K562 (cell line): Measurements from ENCODE around the gene TRMT2A. TPM values are rescaled to one million over a fixed set of nuclear protein-coding genes. Genes with fewer than 3 reads are reported as not detected.

ENCODE experiments used
- FOXJ3 ChIP-seq: sonication (generic); formaldehyde crosslinking; IDR thresholded peaks from 2 replicates; pipeline ENCODE4 v1.4.0; 2020; ENCODE audit warnings: mild to moderate bottlenecking, missing genetic modification reagents
- FOXM1 ChIP-seq, 2 experiments: fragments of 450-650 bp in 1 of 2; sonication (generic) in 1 of 2; formaldehyde crosslinking in 1 of 2; IDR thresholded peaks; 2 replicates each; pipeline versions ENCODE4 v1.6.1 to v1.9.0; 2017 to 2022; ENCODE audit warnings: low read depth in 2 of 2, mild to moderate bottlenecking in 2 of 2, missing genetic modification reagents in 1 of 2, moderate library complexity in 1 of 2
- HNRNPL ChIP-seq: fragments of 200-400 bp; formaldehyde crosslinking; IDR thresholded peaks from 2 replicates; pipeline ENCODE4 v1.6.1; 2017; ENCODE audit warnings: low read depth, mild to moderate bottlenecking, low read length
- HNRNPLL ChIP-seq: fragments of 200-400 bp; formaldehyde crosslinking; IDR thresholded peaks from 2 replicates; pipeline ENCODE4 v1.6.1; 2017; ENCODE audit warnings: low read length, low read depth, mild to moderate bottlenecking; ENCODE audit not compliant: poor library complexity, severe bottlenecking
- MBD1 ChIP-seq: fragments of 250-450 bp; sonication (Bioruptor Pico); IDR thresholded peaks from 2 replicates; pipeline ENCODE4 v1.8.0; 2022; ENCODE audit warnings: inconsistent platforms
- MEIS2 ChIP-seq: fragments of 450-650 bp; IDR thresholded peaks from 2 replicates; pipeline ENCODE4 v1.6.1; 2014; ENCODE audit warnings: mild to moderate bottlenecking; ENCODE audit not compliant: partially characterized antibody
- POLR2G ChIP-seq: fragments of 200-400 bp; formaldehyde crosslinking; IDR thresholded peaks from 2 replicates; pipeline ENCODE4 v1.6.1; 2017; ENCODE audit warnings: low read depth, mild to moderate bottlenecking, antibody characterized with exemption, low read length, moderate library complexity
- RBM25 ChIP-seq: fragments of 200-400 bp; formaldehyde crosslinking; IDR thresholded peaks from 2 replicates; pipeline ENCODE4 v1.6.1; 2018; ENCODE audit warnings: low read length, low read depth, moderate library complexity; ENCODE audit not compliant: severe bottlenecking
- RFX7 ChIP-seq: fragments of 250-450 bp; sonication (Bioruptor Pico); IDR thresholded peaks from 2 replicates; pipeline ENCODE4 v1.5.1; 2021; ENCODE audit warnings: mild to moderate bottlenecking
- SMAD4 ChIP-seq: fragments of 250-450 bp; sonication (Bioruptor Pico); conservative IDR thresholded peaks from 2 replicates; pipeline ENCODE4 v1.8.0; 2021; ENCODE audit warnings: inconsistent platforms, mild to moderate bottlenecking, moderate library complexity
- SUPT5H ChIP-seq: fragments of 450-650 bp; IDR thresholded peaks from 2 replicates; pipeline ENCODE4 v1.6.1; 2016
- TEAD2 ChIP-seq: fragments of 450-650 bp; IDR thresholded peaks from 2 replicates; pipeline ENCODE4 v1.6.1; 2016; ENCODE audit warnings: missing genetic modification characterization, control low read depth, missing compliant biosample characterization
- TSC22D4 ChIP-seq: fragments of 450-650 bp; IDR thresholded peaks from 2 replicates; pipeline ENCODE4 v1.6.1; 2016; ENCODE audit warnings: missing genetic modification characterization, missing biosample characterization, control low read depth
- XRCC3 ChIP-seq: fragments of 450-650 bp; IDR thresholded peaks from 2 replicates; pipeline ENCODE4 v1.6.1; 2017; ENCODE audit warnings: mild to moderate bottlenecking, moderate library complexity
- ZFP91 ChIP-seq: sonication (generic); formaldehyde crosslinking; IDR thresholded peaks from 2 replicates; pipeline ENCODE4 v1.8.0; 2022; ENCODE audit warnings: mild to moderate bottlenecking, missing genetic modification reagents
- ZFX ChIP-seq: sonication (generic); formaldehyde crosslinking; IDR thresholded peaks from 2 replicates; pipeline ENCODE4 v1.8.0; 2022; ENCODE audit warnings: mild to moderate bottlenecking, missing genetic modification reagents, moderate library complexity
- ZNF3 ChIP-seq: fragments of 250-450 bp; sonication (Bioruptor Pico); IDR thresholded peaks from 2 replicates; pipeline ENCODE4 v1.5.0; 2021; ENCODE audit warnings: mild to moderate bottlenecking, moderate library complexity
- ZNF316 ChIP-seq: fragments of 450-650 bp; IDR thresholded peaks from 2 replicates; pipeline ENCODE4 v1.6.1; 2016
- ZNF324 ChIP-seq: fragments of 250-450 bp; sonication (Bioruptor Pico); IDR thresholded peaks from 2 replicates; pipeline ENCODE4 v1.4.0; 2020; ENCODE audit warnings: mild to moderate bottlenecking
- ZNF384 ChIP-seq: IDR thresholded peaks from 2 replicates; pipeline ENCODE4 v1.6.1; 2012; ENCODE audit warnings: low read depth, low read length, improper control_type of control experiment
- polyA plus RNA-seq, 8 experiments: library from polyadenylated mRNA; depleted of rRNA in 4 of 8; stranded (reverse) in 5 of 8; unstranded in 3 of 8; fragments of >200 nt; fragmentation: Nextera tagmentation in 2 of 8; fragmentation: Illumina TruSeq in 1 of 8; extraction: Ambion mirVana in 2 of 8; extraction: Trizol in 1 of 8; gene quantifications; 2 replicates each; pipeline versions ENCODE4 v1.2.1 to v1.2.3, GENCODE V29; 2011 to 2014; ENCODE audit warnings: inconsistent platforms in 1 of 8, missing spikeins in 1 of 8
- total RNA-seq, 7 experiments: library from RNA; depleted of rRNA in 6 of 7; stranded (reverse); fragments of >200 nt in 6 of 7; fragmentation: Illumina TruSeq in 2 of 7; extraction: Trizol in 2 of 7; gene quantifications; 2 replicates each; pipeline versions ENCODE4 v1.2.1 to v1.2.3, GENCODE V29; 2011 to 2021; ENCODE audit warnings: low replicate concordance in 1 of 7
- TF ChIP-seq, protein P1 (sequence below): fragments of 200-400 bp; formaldehyde crosslinking; IDR thresholded peaks from 2 replicates; pipeline ENCODE4 v1.6.1; 2017; ENCODE audit warnings: mild to moderate bottlenecking, low read depth, low read length, moderate library complexity
- TF ChIP-seq, protein P2 (sequence below): fragments of 450-650 bp; formaldehyde crosslinking; conservative IDR thresholded peaks from 2 replicates; pipeline ENCODE4 v1.4.0; 2022; ENCODE audit warnings: mild to moderate bottlenecking, missing genetic modification characterization

Gene TRMT2A
- total and polyA plus RNA-seq, 9 of the 15 experiments (the other 6 are each of a cell fraction or from before 2014, with no cell fraction given) = 1.6 to 265 (median 140) TPM

GRCh38 chr22:20096574-20097420 is 20.2 kb downstream of the TRMT2A start (continued):
- TF ChIP-seq, protein P1, sequence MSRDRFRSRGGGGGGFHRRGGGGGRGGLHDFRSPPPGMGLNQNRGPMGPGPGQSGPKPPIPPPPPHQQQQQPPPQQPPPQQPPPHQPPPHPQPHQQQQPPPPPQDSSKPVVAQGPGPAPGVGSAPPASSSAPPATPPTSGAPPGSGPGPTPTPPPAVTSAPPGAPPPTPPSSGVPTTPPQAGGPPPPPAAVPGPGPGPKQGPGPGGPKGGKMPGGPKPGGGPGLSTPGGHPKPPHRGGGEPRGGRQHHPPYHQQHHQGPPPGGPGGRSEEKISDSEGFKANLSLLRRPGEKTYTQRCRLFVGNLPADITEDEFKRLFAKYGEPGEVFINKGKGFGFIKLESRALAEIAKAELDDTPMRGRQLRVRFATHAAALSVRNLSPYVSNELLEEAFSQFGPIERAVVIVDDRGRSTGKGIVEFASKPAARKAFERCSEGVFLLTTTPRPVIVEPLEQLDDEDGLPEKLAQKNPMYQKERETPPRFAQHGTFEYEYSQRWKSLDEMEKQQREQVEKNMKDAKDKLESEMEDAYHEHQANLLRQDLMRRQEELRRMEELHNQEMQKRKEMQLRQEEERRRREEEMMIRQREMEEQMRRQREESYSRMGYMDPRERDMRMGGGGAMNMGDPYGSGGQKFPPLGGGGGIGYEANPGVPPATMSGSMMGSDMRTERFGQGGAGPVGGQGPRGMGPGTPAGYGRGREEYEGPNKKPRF = no peak
- TF ChIP-seq FOXM1 (IDR thresholded peaks at IDR 0.05; ENCODE audit: low read depth) (no peak), FOXM1 (CRISPR knock-in tag; IDR thresholded peaks at IDR 0.05; ENCODE audit: low read depth) (no peak), HNRNPLL (no peak), ZNF316 (no peak), RBM25 (no peak), HNRNPL (no peak), ZNF384 (no peak), SMAD4 (CRISPR knock-in tag) (no peak), FOXJ3 (CRISPR knock-in tag) (no peak), XRCC3 (no peak), RFX7 (CRISPR knock-in tag) (no peak), SUPT5H (0 out of 2 replicates have a peak, but pooled peaks have one; percentile 20), TEAD2 (tag) (no peak), POLR2G (0 out of 2 replicates have a peak, but pooled peaks have one; percentile 22), MEIS2 (no peak), MBD1 (CRISPR knock-in tag) (no peak), TSC22D4 (tag) (no peak), ZNF3 (no peak), ZFP91 (CRISPR knock-in tag) (0 out of 2 replicates have a peak, but pooled peaks have one; percentile 34), ZFX (CRISPR knock-in tag) (peak; percentile 11; the same call in 1 of the 2 replicates), ZNF324 (CRISPR knock-in tag) (peak; percentile 94)
- TF ChIP-seq, protein P2, sequence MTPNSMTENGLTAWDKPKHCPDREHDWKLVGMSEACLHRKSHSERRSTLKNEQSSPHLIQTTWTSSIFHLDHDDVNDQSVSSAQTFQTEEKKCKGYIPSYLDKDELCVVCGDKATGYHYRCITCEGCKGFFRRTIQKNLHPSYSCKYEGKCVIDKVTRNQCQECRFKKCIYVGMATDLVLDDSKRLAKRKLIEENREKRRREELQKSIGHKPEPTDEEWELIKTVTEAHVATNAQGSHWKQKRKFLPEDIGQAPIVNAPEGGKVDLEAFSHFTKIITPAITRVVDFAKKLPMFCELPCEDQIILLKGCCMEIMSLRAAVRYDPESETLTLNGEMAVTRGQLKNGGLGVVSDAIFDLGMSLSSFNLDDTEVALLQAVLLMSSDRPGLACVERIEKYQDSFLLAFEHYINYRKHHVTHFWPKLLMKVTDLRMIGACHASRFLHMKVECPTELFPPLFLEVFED (CRISPR knock-in tag) = 0 out of 2 replicates have a peak, but pooled peaks have one; percentile 38
